ENCODE data around the gene FHL2. TPM values are rescaled to one million over a fixed set of nuclear protein-coding genes. Genes with fewer than 3 reads are reported as not detected.

Gene FHL2
- total RNA-seq, 2 experiments from 2014 or later, result not detected

GRCh38 chr2:105325389-105325963 is 73.4 kb downstream of the FHL2 start:
- ChIA-PET POLR2A (interaction anchor here (1.1 to 1.5 kb wide), 2 partner anchors 12 to 23 kb away, joined by 3 read pairs; partner anchors contain the start of gene C2orf49), CTCF (ENCODE audit: unreplicated experiment) (no interaction called here)
- no peaks in the 10 kb centered on the region for H3K9me3 ChIP-seq (ENCODE audit: low read length)
- H2AFZ ChIP-seq (ENCODE audit: low read length), result no peak overlapping the region
- H4K20me1 ChIP-seq (ENCODE audit: insufficient read depth, low read length), result peaks cover 33% of the 10 kb centered on the region; the same call in 1 of the 2 replicates
- H3K36me3 ChIP-seq (ENCODE audit: insufficient read depth, low read length), result peaks cover 38% of the 10 kb centered on the region
- no peak for TF ChIP-seq EZH2phosphoT487 (IDR thresholded peaks at IDR 0.05; ENCODE audit: borderline replicate concordance, low read depth, low read length)
- TF ChIP-seq CTCF (conservative IDR thresholded peaks at IDR 0.05; ENCODE audit: low read length), result no peak
- no peak overlapping the region for H3K27ac ChIP-seq (ENCODE audit: low read depth, low read length, poor library complexity, severe bottlenecking)
- H3K79me2 ChIP-seq (ENCODE audit: insufficient read depth, low read depth, low read length), result peaks cover 68% of the 10 kb centered on the region
- no peak for DNase-seq (ENCODE audit: low spot score)
- intact Hi-C loops (cut with micrococcal nuclease; ENCODE audit: unreplicated experiment), result no loop called here
- no TSS peak for BruUV-seq (replicated peaks)
- no peak overlapping the region for H3K4me2 ChIP-seq (ENCODE audit: low read length)
- no peak overlapping the region for H3K4me3 ChIP-seq (ENCODE audit: low read depth, low read length, poor library complexity, severe bottlenecking)
- H3K9me2 ChIP-seq (ENCODE audit: insufficient read depth, low read length), result no peaks in the 10 kb centered on the region
- peaks cover 18% of the 10 kb centered on the region for H3K4me1 ChIP-seq (ENCODE audit: insufficient read depth, low read length, poor library complexity, severe bottlenecking)

GRCh38 chr2:105324732-105325131 is 74.1 kb downstream of the FHL2 start:
- peaks cover 38% of the 10 kb centered on the region for H3K36me3 ChIP-seq (ENCODE audit: insufficient read depth, low read length)
- peaks cover 36% of the 10 kb centered on the region for H4K20me1 ChIP-seq (ENCODE audit: insufficient read depth, low read length)
- no peak overlapping the region for H3K4me3 ChIP-seq (ENCODE audit: low read depth, low read length, poor library complexity, severe bottlenecking)
- no peak overlapping the region for H2AFZ ChIP-seq (ENCODE audit: low read length)
- no peaks in the 10 kb centered on the region for H3K9me2 ChIP-seq (ENCODE audit: insufficient read depth, low read length)
- DNase-seq (ENCODE audit: low spot score), result no peak
- intact Hi-C loops (cut with micrococcal nuclease; ENCODE audit: unreplicated experiment), result no loop called here
- POLR2A ChIA-PET, result interaction anchor here (0.5 to 1.5 kb wide), 3 partner anchors 12 to 23 kb away, joined by 3 to 4 read pairs (median 3); partner anchors contain the start of gene C2orf49
- no TSS peak for BruUV-seq (replicated peaks)
- H3K4me1 ChIP-seq (ENCODE audit: insufficient read depth, low read length, poor library complexity, severe bottlenecking), result peaks cover 11% of the 10 kb centered on the region
- H3K27ac ChIP-seq (ENCODE audit: low read depth, low read length, poor library complexity, severe bottlenecking), result no peak overlapping the region
- no peaks in the 10 kb centered on the region for H3K9me3 ChIP-seq (ENCODE audit: low read length)
- peaks cover 75% of the 10 kb centered on the region for H3K79me2 ChIP-seq (ENCODE audit: insufficient read depth, low read depth, low read length)
- CTCF ChIA-PET (ENCODE audit: unreplicated experiment), result no interaction called here
- TF ChIP-seq EZH2phosphoT487 (IDR thresholded peaks at IDR 0.05; ENCODE audit: borderline replicate concordance, low read depth, low read length), result no peak
- TF ChIP-seq CTCF (conservative IDR thresholded peaks at IDR 0.05; ENCODE audit: low read length), result no peak
- no peak overlapping the region for H3K4me2 ChIP-seq (ENCODE audit: low read length)

DNA sequence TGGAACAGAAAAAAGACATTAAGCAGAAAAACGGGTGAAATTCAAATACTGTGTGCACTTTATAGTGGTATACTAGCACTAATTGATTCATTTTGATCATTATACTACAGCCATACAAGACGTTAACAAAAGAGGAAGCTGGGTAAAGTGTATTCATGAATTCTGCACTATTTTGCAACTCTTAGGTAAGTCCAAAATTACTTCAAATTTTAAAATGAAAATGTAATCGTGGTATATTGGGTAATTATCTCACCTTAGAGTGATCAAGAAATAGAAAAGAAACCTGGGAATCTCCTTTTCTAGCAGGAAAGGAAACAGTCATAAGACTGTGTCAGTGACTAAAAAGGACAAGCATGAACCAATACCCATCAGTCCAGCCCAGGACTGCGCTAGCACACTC is 74.8 kb downstream of the FHL2 start:
- Histone ChIP-seq H3K4me1 (ENCODE audit: insufficient read depth, low read length, poor library complexity, severe bottlenecking) (peaks cover 11% of the 10 kb centered on the region), H3K27ac (ENCODE audit: low read depth, low read length, poor library complexity, severe bottlenecking) (no peak overlapping the region)
- intact Hi-C loops (cut with micrococcal nuclease; ENCODE audit: unreplicated experiment), result no loop called here

More for the DNA sequence above, 74.8 kb downstream of the FHL2 start:
- H3K36me3 ChIP-seq (ENCODE audit: insufficient read depth, low read length), result peaks cover 38% of the 10 kb centered on the region
- H3K4me3 ChIP-seq (ENCODE audit: low read depth, low read length, poor library complexity, severe bottlenecking), result no peak overlapping the region
- CTCF ChIA-PET (ENCODE audit: unreplicated experiment), result no interaction called here
- DNase-seq (ENCODE audit: low spot score), result no peak
- no TSS peak for BruUV-seq (replicated peaks)
- H3K79me2 ChIP-seq (ENCODE audit: insufficient read depth, low read depth, low read length), result peaks cover 76% of the 10 kb centered on the region
- no peaks in the 10 kb centered on the region for H3K9me3 ChIP-seq (ENCODE audit: low read length)
- POLR2A ChIA-PET, result interaction anchor here (1.5 kb wide), 1 partner anchor 22 kb away, joined by 3 read pairs; no protein-coding TSS in a partner anchor
- peaks cover 36% of the 10 kb centered on the region for H4K20me1 ChIP-seq (ENCODE audit: insufficient read depth, low read length)
- H3K4me2 ChIP-seq (ENCODE audit: low read length), result no peak overlapping the region
- TF ChIP-seq EZH2phosphoT487 (IDR thresholded peaks at IDR 0.05; ENCODE audit: borderline replicate concordance, low read depth, low read length) (no peak), CTCF (conservative IDR thresholded peaks at IDR 0.05; ENCODE audit: low read length) (no peak)
- H2AFZ ChIP-seq (ENCODE audit: low read length), result no peak overlapping the region
- no peaks in the 10 kb centered on the region for H3K9me2 ChIP-seq (ENCODE audit: insufficient read depth, low read length)

Data from OCI-LY7 (cell line).